NCI-H345 treated with DMSO at 0.1 percent for 48 hours (cell line): ENCODE measurements around the gene TMEM63A.
"Not testable (repeated sequence)": the region's sequence is repeated elsewhere in the genome, so short reads cannot be mapped to it uniquely, and the experiment has no call there.

Source experiments
- DNase-seq: peaks from one replicate; lab custom pipeline; 2025; ENCODE audit not compliant: unreplicated experiment; lab: John Stamatoyannopoulos, UW

Gene TMEM63A

GRCh38 chr1:225846331-225847310 is 35.6 kb downstream of the TMEM63A start:
- no peak for DNase-seq

DNA sequence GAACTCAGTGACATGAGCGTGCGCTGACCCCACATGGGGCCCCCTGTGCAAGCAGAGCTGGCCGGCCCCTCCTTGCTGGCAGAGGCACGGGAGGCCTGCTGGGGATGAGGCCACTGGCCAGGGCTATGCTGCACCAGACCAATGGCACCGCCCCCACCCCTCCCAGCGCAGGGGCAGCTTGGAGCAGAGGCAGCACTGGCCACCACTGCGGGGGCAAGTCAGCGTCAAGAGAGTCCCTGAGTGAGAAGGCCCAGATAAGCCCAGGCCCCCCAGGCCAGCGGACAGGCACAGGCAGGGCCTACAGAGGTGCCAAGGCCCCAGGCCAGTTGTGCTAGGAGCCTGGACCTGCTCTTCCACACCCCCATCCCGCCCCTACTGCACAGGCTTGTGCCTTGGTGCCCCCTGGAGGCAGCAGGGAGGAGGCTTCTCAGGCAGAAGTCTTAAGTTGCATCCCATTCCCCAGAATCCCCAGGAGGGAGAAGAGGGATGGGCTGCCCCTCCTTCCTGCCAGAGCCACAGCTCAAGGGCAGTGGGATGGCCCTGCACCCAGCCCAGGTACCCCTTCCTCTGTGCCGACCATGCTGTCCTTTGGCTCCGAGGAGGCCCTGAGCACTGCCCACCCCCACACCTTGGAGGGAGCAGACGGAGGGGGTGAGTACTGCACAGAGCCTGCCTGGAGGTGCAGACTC is 36.5 kb downstream of the TMEM63A start:
- no peak for DNase-seq

DNA sequence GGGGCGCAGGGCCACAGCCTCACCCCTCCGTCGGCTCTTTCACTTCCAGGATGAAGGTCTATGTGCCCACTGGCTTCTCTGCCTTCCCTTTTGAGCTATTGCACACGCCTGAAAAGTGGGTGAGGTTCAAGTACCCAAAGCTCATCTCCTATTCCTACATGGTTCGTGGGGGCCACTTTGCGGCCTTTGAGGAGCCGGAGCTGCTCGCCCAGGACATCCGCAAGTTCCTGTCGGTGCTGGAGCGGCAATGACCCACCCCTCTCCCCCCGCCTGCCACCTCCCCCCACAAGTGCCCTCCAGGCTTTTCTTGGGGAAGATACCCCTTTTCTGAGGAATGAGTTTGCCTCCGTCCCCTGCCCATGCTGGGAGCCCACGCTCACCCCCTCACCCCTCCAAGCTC is 37.1 kb downstream of the TMEM63A start:
- no peak for DNase-seq

GRCh38 chr1:225844236-225845061 is 37.7 kb downstream of the TMEM63A start:
- DNase-seq: no peak

- no peak for DNase-seq
Measured at GRCh38 chr1:225843426-225843795, 38.8 kb downstream of the TMEM63A start.

DNA sequence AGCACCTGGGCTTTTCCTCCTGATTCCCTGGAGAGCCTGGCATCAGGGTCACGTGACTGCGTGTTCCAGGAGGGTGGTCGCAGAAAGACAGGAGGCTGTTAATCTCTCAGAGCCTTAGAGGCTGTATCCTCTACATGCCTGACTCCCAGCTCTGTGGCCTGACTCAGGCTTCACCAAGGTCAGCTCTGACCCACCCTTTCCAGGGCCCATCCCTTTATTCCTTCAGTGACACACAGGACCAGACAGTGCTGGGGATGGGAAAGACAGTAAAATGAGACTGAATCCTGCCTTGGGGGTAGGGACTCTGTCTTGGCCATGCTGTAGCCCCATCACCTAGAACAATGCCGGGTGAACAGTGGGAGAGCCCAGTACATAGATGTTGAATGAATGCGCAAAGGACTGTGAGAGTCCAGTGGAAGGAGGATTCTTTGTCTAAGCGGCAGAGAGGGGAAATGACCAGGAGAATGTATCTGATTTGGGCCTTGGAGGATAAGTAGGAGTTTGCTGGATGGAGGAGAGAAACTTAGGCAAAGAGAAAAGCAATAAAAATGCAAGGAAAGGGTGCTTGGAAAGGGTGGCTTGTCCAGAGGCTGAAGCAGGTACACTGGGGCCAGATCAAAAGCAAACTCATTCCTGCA is 39.3 kb downstream of the TMEM63A start:
- DNase-seq: no peak

DNA sequence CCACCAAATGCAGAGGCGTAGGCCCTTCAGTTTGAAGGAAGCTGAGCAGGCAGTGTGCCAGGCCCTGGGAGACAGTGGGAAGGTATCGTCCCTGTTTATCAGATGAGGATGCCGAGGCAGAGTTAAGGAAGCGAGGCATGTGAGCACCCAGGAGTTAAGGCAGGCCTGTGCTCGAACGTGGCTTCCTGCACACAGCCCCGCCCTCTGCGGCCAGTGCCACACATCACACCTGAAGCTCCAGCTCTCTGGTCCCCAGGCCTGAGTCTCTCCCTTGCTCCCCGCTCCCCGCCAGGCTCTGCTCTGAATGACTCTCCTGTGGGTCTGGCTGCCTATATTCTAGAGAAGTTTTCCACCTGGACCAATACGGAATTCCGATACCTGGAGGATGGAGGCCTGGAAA is 40.1 kb downstream of the TMEM63A start:
- no peak for DNase-seq

GRCh38 chr1:225840713-225841112 is 41.5 kb downstream of the TMEM63A start:
- DNase-seq: no peak

DNA sequence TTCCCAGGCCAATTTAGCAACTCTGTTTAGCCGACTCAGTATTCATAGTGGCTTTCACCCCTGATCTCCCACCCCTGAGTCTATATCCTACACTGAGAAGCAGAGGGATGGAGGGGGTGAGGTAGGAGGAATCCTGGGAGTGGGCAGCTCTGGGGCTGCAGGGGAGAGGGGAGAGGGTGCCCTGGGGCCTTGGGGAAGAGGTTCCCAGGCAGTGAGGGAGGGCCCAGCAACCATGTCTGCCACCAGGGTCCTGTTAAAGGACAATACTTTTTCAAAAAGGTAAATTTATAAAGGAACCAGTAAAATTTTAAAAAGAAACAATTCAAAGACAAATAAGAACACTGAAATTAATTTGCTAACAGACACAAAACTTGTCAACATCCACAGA is 42.0 kb downstream of the TMEM63A start:
- no peak for DNase-seq

GRCh38 chr1:225838793-225839192 is 43.4 kb downstream of the TMEM63A start:
- DNase-seq: no peak

DNA sequence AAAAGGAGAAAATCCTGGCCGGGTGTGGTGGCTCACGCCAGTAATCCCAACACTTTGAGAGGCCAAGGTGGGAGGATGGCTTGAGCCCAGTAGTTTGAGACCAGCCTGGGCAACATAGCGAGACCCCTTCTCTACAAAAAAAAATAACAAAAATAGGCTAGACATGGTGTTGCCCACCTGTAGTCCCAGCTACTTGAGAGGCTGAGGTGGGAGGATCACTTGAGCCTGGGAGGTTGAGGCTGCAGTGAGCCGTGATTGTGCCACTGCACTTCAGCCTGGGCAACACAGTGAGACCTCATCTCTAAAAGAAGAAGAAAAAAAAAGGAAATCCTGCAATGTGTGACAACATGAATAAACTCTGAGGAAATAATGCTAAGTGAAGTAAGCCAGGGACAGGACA is 45.9 kb downstream of the TMEM63A start:
- not testable (repeated sequence) for DNase-seq

GRCh38 chr1:225835856-225836255 is 46.3 kb downstream of the TMEM63A start:
- DNase-seq: no peak

- DNase-seq: no peak
Measured at GRCh38 chr1:225834417-225835329, 47.5 kb downstream of the TMEM63A start.

DNA sequence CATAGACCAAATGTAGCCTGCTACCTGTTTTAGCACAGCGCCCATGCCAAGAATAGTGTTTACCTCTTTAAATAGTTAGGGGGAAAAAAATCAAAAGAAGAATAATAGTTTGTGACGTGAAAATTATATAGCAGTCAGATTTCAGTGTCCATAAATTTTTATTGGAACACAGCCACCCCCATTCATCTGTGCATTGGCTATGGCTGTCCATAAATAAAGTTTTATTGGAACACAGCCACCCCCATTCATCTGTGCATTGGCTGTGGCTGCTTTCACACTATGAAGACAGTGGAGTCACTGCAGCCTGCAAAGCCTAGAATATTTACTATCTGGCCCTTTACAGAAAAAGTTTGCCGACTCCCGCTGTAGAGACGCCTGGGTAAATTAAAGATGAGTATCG is 51.3 kb downstream of the TMEM63A start:
- no peak for DNase-seq

- no peak for DNase-seq
Measured at GRCh38 chr1:225828706-225829345, 53.4 kb downstream of the TMEM63A start.

GRCh38 chr1:225827076-225827475 is 55.1 kb downstream of the TMEM63A start:
- no peak for DNase-seq

- DNase-seq: no peak
Measured at GRCh38 chr1:225825607-225826007, 56.6 kb downstream of the TMEM63A start.

DNA sequence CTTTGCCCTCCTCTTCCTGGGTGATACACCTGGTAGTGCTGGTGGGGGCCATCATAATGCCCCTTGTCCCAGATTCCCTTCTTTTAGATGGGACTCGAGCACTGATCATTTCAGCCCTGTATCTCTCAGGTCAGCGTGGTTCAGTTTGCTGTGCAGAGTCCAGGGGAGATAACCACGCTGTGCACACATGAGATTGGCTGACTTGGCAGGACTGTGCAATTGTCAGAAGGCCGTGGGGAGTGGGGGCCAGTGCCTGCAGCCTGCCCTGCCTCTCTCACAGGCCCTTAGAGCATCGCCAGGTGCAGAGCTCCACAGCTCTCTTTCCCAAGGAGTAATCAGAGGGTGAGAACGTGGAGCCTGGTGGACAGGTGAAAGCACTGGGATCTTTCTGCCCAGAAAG is 57.1 kb downstream of the TMEM63A start:
- DNase-seq: peak; percentile 66

DNA sequence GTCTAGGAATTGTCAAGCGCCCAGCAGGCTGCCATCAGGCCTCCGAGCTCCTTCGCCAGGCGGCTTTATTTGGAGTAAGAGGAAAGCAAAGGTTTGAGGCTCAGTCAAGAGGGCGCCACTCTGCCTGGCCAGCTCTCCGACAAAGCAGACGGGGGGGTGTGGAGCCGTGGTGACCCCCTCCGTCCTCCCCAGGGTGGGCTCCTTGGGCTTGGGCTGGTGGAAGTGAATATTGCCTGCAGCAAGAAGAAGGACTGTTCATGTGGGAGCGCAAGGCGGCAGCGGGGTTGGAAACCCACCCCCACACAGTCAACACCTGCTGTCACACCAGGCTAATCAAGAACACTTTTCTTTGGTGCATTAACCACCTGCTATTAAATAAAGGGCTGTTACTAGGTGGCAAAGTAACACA is 57.6 kb downstream of the TMEM63A start:
- peak; percentile 78 for DNase-seq
